Kidney (tissue), 14 donors: ENCODE measurements around the gene TBX1. TPM values are rescaled to one million over a fixed set of nuclear protein-coding genes. Genes with fewer than 3 reads are reported as not detected.
A peak's percentile ranks its signal among the peaks of the same experiment; 100 is the strongest.

Source experiments
- DNase-seq, 5 donors: peaks; one replicate each; pipeline ENCODE4 v3.0.0-alpha.2; 2013 to 2020
- FAIRE-seq: peaks from 2 replicates; lab custom pipeline; 2012; peaks lifted over from hg19 to GRCh38; lab: Jason Lieb, UNC
- H3K27ac ChIP-seq, 2 donors: one replicate each; pipeline ENCODE4 v1.7.0; 2013; ENCODE audit warnings: low read depth in 2 of 2, low read length in 2 of 2, inconsistent platforms in 1 of 2
- H3K27me3 ChIP-seq: one replicate; pipeline ENCODE4 v1.7.1; 2013; ENCODE audit warnings: low read length, inconsistent platforms; ENCODE audit not compliant: control insufficient read depth, insufficient read depth
- H3K36me3 ChIP-seq, 3 donors: one replicate each; pipeline versions ENCODE4 v1.7.0 to v1.7.1; 2013; ENCODE audit warnings: low read length in 3 of 3, control low read depth in 1 of 3, inconsistent platforms in 1 of 3; ENCODE audit not compliant: insufficient read depth in 3 of 3, control insufficient read depth in 2 of 3
- H3K4me1 ChIP-seq, 3 donors: one replicate each; pipeline versions ENCODE4 v1.7.0 to v1.7.1; 2013; ENCODE audit warnings: low read length in 3 of 3, inconsistent platforms in 1 of 3, low read depth in 1 of 3; ENCODE audit not compliant: control insufficient read depth in 2 of 3, insufficient read depth in 2 of 3
- H3K4me3 ChIP-seq, 3 donors: one replicate each; pipeline versions ENCODE4 v1.7.0 to v1.8.1; 2013; ENCODE audit warnings: low read length in 3 of 3, control low read depth in 1 of 3, inconsistent platforms in 1 of 3
- H3K9ac ChIP-seq, 3 donors: one replicate each; pipeline versions ENCODE4 v1.7.0 to v1.7.1; 2013; ENCODE audit warnings: low read length in 3 of 3, control low read depth in 1 of 3, inconsistent platforms in 1 of 3
- H3K9me3 ChIP-seq, 3 donors: one replicate each; pipeline versions ENCODE4 v1.7.0 to v1.7.1; 2013; ENCODE audit warnings: low read length in 3 of 3, control low read depth in 1 of 3, inconsistent platforms in 1 of 3; ENCODE audit not compliant: control insufficient read depth in 2 of 3, insufficient read depth in 1 of 3
- intact Hi-C: fragments of 100-400 bp; cut with DNase I; formaldehyde crosslinking; loops from one replicate; pipeline ENCODE4 v1.11.1; 2022
- polyA plus RNA-seq: library from polyadenylated mRNA; stranded (reverse); fragments of 350-450 nt; fragmentation: Illumina TruSeq; extraction: RNeasy Lipid Tissue Mini Kit (QIAGEN cat#74804); gene quantifications from one replicate; pipeline ENCODE4 v1.2.3, GENCODE V29; 2014; ENCODE audit warnings: low read depth, low replicate concordance; ENCODE audit not compliant: insufficient read depth
- total RNA-seq: library from RNA; stranded (reverse); fragmentation: NEBNext Ultra II Directional; extraction: Animal tissue kit (Norgen Biotek cat#: 25700); gene quantifications from one replicate; pipeline ENCODE4 v1.2.1, GENCODE V29; 2021
- TF ChIP-seq, protein P1 (sequence below): IDR thresholded peaks from 3 replicates; pipeline ENCODE4 v1.5.1; 2012; ENCODE audit warnings: mild to moderate bottlenecking, moderate library complexity, borderline replicate concordance; ENCODE audit not compliant: insufficient read depth; ENCODE audit errors: extremely low read depth
- donor health status: control.
- donor health status: control.
- donor health status: control.
- donor health status: control.
- donor health status: control.
- donor health status: DM: yes; HTN: yes; CAD: no.
- donor health status: Normal renal cell carcinoma (clear cell type).

TBX1 gene
- total and polyA plus RNA-seq, 2 donors from 2014 or later: 0.45 to 5.5 TPM

DNA sequence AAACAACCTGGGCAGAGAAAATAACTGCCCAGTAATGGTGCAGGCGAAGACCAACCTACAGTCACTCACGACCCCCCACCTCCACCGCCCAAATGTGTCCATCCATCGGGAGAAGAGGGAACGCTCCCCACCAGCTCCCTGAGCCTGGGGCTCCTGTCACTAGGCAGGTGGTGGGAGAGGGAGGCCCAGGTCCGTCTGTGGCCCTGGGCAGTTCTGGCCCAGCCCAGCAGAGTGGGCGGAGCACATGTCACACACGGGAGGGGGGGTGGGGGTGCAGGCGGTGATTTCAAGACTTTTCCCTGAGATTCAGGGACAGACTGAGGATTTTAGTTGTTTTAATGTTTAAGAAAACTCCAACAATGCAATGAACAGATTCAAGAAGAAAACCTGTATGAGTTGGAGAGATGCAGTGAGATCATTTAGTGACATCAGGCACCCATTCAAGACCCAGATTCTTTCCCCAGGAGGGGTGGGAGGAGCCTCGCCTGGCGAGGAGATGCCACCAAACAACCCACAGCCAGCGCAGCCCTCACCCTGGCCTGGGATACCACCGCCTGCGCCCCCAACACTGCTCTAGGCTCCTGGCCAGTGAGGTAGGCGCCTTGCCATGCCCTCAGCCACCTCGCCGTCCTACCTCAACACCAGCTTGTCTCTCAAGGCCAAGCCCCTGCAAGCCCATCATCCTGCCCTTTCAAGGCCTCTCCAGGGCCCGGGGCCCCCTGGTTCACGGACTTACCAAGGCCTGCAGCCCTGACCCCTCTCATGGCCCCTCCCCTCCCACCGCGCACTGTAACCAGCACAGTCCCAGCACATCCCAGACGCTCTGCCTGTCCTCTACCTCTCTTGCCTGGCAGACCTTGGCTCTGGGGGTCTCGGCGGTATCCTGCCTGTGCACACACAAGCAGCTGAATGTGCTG is 36.8 kb downstream of the TBX1 start:
- H3K36me3 ChIP-seq: no peaks in the 10 kb centered on the region
- intact Hi-C loops: no loop called here
- no peaks in the 10 kb centered on the region for H3K9me3 ChIP-seq
- no peaks in the 10 kb centered on the region for H3K27me3 ChIP-seq
- FAIRE-seq (no peak), DNase-seq (peak in 2 of 5 donors; percentile 29 to 67)
- H3K9ac ChIP-seq: no peak overlapping the region
- TF ChIP-seq, protein P1, sequence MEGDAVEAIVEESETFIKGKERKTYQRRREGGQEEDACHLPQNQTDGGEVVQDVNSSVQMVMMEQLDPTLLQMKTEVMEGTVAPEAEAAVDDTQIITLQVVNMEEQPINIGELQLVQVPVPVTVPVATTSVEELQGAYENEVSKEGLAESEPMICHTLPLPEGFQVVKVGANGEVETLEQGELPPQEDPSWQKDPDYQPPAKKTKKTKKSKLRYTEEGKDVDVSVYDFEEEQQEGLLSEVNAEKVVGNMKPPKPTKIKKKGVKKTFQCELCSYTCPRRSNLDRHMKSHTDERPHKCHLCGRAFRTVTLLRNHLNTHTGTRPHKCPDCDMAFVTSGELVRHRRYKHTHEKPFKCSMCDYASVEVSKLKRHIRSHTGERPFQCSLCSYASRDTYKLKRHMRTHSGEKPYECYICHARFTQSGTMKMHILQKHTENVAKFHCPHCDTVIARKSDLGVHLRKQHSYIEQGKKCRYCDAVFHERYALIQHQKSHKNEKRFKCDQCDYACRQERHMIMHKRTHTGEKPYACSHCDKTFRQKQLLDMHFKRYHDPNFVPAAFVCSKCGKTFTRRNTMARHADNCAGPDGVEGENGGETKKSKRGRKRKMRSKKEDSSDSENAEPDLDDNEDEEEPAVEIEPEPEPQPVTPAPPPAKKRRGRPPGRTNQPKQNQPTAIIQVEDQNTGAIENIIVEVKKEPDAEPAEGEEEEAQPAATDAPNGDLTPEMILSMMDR: no peak
- H3K27ac ChIP-seq: no peak overlapping the region
- H3K4me3 ChIP-seq: no peak overlapping the region
- no peaks in the 10 kb centered on the region for H3K4me1 ChIP-seq

DNA sequence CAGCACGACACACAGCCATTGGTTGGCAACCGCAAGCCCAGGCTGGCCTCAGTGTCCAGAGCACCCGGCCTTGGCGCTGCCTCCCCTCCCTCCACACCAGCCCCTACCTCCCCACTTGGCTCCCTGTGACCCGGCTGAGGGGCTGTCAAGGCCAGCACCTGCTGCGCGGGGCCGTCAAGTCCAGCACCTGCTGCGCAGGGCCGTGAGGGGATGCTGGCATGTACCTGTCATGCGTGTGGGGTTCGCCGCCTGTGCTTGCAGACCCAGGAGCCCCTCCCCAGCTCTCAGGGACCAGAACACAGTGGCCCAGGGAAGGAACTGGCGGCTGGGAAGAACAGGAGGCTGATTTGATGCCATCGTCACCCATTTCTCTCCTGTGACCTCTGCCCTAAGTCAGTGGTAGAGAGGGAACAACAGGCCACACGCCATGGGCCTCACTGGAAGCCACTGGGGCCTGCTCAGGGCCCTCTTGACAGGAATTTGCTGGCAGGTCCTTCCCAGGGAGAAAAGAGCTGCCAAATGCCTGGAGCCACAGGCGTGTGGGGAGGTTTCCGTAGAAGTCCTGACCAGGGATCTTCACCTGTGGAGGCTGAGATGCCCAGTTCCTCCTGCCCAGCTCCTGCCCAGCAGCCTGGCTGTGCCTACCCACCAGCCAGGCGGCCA is 37.6 kb downstream of the TBX1 start:
- no peaks in the 10 kb centered on the region for H3K4me1 ChIP-seq
- no peaks in the 10 kb centered on the region for H3K36me3 ChIP-seq
- FAIRE-seq: no peak
- H3K27ac ChIP-seq: no peak overlapping the region
- peak in 2 of 5 donors; percentile 29 to 46 for DNase-seq
- no peak overlapping the region for H3K4me3 ChIP-seq
- H3K9me3 ChIP-seq: no peaks in the 10 kb centered on the region
- H3K9ac ChIP-seq: no peak overlapping the region
- no peaks in the 10 kb centered on the region for H3K27me3 ChIP-seq
- intact Hi-C loops: no loop called here
- TF ChIP-seq, protein P1: no peak

DNA sequence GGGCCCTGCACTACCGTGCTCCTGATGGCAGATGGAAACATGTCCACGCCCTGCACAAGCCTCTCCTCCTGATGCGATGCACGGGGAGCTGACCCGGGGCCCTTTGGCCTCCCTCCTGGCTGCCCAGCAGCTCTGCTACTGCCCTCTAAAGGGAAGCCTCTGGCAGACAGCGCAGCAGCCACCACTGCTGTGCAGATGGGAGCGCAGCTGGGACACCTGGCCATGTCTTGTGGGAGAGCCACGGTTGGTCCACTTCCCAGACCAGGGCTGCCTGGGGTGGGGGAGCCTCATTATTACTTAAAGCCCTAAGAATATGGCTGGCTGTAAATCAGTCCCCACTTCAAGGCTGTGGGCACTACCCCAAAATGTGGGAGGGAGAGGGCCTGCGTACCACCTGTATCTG is 38.3 kb downstream of the TBX1 start:
- no peaks in the 10 kb centered on the region for H3K27me3 ChIP-seq
- no peak overlapping the region for H3K4me3 ChIP-seq
- no peaks in the 10 kb centered on the region for H3K36me3 ChIP-seq
- no peaks in the 10 kb centered on the region for H3K9me3 ChIP-seq
- DNase-seq (peak in 2 of 5 donors; percentile 35 to 63), FAIRE-seq (no peak)
- no peak overlapping the region for H3K27ac ChIP-seq
- no peaks in the 10 kb centered on the region for H3K4me1 ChIP-seq
- TF ChIP-seq, protein P1: no peak
- intact Hi-C loops: no loop called here
- no peak overlapping the region for H3K9ac ChIP-seq
